ENCODE measurements around the gene UBAP1L.

Gene UBAP1L

DNA sequence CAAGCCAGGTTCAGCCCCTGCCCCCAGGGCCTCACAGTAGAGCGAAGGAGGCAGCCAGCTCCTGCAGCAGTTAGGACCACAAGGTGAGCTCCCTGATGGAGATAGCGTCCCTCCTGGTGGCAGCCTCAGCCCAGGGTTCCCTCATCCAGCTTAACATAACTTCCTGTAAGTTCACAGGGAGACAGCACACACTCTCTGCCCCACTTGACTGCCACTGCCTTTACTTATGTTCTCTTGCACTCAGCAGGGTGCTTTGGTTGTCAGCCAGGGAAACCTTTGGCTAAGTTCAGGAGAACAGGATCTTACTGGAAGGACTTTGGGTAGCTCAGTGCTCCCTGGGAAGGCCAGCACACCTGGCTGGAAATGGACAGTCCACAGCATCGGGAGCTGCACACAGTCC, 27.6 kb downstream of the UBAP1L start:
- H3K9me3 ChIP-seq = no peaks in the 10 kb centered on the region
- no peaks in the 10 kb centered on the region for H3K36me3 ChIP-seq
- TF ChIP-seq, protein P1, sequence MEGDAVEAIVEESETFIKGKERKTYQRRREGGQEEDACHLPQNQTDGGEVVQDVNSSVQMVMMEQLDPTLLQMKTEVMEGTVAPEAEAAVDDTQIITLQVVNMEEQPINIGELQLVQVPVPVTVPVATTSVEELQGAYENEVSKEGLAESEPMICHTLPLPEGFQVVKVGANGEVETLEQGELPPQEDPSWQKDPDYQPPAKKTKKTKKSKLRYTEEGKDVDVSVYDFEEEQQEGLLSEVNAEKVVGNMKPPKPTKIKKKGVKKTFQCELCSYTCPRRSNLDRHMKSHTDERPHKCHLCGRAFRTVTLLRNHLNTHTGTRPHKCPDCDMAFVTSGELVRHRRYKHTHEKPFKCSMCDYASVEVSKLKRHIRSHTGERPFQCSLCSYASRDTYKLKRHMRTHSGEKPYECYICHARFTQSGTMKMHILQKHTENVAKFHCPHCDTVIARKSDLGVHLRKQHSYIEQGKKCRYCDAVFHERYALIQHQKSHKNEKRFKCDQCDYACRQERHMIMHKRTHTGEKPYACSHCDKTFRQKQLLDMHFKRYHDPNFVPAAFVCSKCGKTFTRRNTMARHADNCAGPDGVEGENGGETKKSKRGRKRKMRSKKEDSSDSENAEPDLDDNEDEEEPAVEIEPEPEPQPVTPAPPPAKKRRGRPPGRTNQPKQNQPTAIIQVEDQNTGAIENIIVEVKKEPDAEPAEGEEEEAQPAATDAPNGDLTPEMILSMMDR (IDR thresholded peaks at IDR 0.05) = no peak
- no peak overlapping the region for H3K4me3 ChIP-seq (ENCODE audit: low read depth in 1 of 2, low read length in 1 of 2)
- no peak overlapping the region for H3K27ac ChIP-seq
- no peaks in the 10 kb centered on the region for H3K4me1 ChIP-seq (ENCODE audit: control insufficient read depth in 1 of 2, insufficient read depth in 1 of 2, low read depth in 1 of 2, low read length in 1 of 2)
- peaks cover 34% of the 10 kb centered on the region for H3K27me3 ChIP-seq

DNA sequence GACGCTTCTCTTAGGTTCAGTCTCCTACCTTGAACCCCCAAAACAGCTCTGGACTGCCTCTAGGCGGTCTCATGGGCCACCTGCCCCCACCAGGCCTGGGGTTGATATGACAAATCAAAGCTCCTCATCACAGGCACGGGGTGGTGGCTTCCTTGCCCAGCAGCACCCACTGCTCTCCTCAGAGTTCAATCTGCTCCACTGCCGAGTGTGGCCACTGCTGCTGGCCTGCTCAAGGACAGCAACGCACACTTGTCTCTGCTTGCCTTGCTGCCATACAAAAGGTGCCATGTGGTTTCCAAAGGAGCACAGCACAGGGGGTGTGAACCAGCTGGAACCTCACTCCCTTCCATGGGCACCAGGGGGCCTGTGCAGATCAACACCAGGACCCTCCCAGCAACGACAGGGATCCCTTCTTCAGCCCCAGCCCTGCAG, 28.3 kb downstream of the UBAP1L start:
- Histone ChIP-seq H3K27me3 (peaks cover 41% of the 10 kb centered on the region), H3K36me3 (no peaks in the 10 kb centered on the region), H3K4me3 (ENCODE audit: low read depth in 1 of 2, low read length in 1 of 2) (no peak overlapping the region), H3K9me3 (no peaks in the 10 kb centered on the region), H3K27ac (no peak overlapping the region), H3K4me1 (ENCODE audit: control insufficient read depth in 1 of 2, insufficient read depth in 1 of 2, low read depth in 1 of 2, low read length in 1 of 2) (no peaks in the 10 kb centered on the region)
- TF ChIP-seq, protein P1 (IDR thresholded peaks at IDR 0.05) = no peak

DNA sequence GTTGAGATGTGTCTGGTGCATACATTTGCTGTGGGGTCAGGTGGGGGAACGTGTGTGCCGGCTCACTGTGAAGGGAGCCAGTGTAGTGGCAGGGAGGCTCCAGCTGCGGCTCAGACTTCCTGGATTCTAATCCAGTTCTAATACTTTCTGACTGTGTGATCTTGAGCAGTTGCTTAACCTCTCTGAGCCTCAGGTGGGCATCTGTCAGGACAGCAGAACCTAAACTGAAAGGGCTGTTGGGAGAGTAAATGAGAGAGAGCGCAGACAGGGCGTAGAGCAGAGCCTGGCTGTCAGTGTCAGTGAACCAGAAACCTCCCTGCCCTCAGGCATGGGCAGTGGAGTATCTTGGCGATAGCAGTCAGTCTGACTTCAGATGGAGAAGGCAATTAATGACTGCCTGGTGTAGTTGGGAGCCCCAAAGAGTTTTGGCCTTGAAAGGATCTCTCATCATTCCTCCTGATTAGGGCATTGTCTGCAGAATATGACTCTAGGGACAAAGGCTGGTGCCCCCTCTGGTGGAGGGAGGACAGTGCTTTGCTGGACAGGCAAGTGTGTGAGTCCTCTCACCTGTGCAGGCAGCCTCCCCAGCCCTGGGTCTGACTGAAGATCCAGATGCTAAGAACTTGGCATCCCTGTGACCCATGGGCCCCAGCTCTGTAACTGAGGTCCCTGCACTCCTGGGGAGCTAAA, 28.9 kb downstream of the UBAP1L start:
- H3K4me1 ChIP-seq (ENCODE audit: control insufficient read depth in 1 of 2, insufficient read depth in 1 of 2, low read depth in 1 of 2, low read length in 1 of 2) = no peaks in the 10 kb centered on the region
- TF ChIP-seq, protein P1 (IDR thresholded peaks at IDR 0.05) = no peak
- H3K27ac ChIP-seq = no peak overlapping the region
- peaks cover 47% of the 10 kb centered on the region for H3K27me3 ChIP-seq
- H3K4me3 ChIP-seq (ENCODE audit: low read depth in 1 of 2, low read length in 1 of 2) = no peak overlapping the region
- no peaks in the 10 kb centered on the region for H3K9me3 ChIP-seq
- no peaks in the 10 kb centered on the region for H3K36me3 ChIP-seq

DNA sequence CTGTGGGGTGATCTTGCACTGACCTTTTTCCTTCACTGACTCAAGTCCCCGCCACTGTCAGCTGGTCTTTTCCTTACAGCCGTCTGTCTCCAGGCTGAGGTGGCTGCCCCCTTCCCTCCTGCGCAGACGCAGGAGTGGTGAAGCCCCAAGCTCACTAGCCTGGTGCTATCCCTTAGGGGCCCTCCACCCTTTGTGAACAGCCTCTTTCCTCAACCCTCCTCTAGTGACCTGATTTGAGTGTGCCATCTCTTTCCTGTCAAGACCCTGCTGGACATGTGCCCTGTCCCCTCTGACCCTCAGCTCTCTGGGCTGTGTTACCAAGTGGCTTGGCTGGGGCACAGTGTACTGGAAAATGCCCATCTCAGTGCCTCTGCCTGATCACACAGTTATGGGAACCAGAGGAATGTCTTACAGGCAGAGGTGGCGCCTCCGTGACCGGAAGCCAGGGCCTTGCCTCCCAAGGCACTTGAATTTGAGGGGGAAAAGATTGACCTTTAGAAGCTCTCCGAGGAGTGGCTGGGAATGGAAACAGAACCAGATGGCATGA, 29.7 kb downstream of the UBAP1L start:
- H3K27ac ChIP-seq = no peak overlapping the region
- TF ChIP-seq, protein P1 (IDR thresholded peaks at IDR 0.05) = no peak

DNA sequence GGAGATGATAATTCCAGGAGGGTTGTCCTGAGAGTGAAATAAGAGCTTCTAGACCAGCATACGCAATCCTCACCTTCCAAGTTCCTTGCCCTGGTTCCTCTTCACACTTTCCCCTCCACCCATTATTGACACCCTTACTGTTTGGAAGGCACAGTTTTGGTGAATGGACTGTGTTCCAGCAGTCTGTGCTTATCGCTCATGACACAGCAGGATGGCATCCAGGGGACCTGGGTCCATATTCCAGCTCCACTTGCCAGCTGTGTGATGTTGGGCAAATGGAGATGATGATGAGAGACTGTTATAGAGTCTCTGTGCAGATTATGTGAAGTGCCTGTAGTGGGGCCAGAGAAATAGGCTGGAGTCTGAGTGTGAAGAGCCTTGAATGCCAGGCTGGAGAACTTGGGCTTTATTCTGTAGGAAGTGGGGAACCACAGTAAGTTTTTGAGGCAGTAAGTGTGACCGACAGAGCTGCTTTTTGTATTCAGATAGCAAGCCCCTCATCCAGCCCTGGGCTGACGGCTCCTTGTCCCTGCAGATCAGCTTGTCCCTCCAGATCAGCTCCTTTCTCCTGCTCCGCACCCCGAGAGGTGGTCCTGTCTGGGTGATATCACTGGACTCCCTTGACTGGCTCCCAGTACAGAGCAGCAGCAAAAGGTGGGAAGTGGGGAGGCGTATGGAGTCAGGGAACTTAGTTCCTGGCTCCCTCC, 30.3 kb downstream of the UBAP1L start:
- Histone ChIP-seq H3K9me3 (no peaks in the 10 kb centered on the region), H3K36me3 (no peaks in the 10 kb centered on the region), H3K27me3 (peaks cover 62% of the 10 kb centered on the region), H3K27ac (no peak overlapping the region), H3K4me3 (ENCODE audit: low read depth in 1 of 2, low read length in 1 of 2) (no peak overlapping the region), H3K4me1 (ENCODE audit: control insufficient read depth in 1 of 2, insufficient read depth in 1 of 2, low read depth in 1 of 2, low read length in 1 of 2) (no peaks in the 10 kb centered on the region)
- TF ChIP-seq, protein P1 (IDR thresholded peaks at IDR 0.05) = no peak

More for the DNA sequence above, 29.7 kb downstream of the UBAP1L start:
- Histone ChIP-seq H3K27me3 (peaks cover 56% of the 10 kb centered on the region), H3K4me3 (ENCODE audit: low read depth in 1 of 2, low read length in 1 of 2) (no peak overlapping the region), H3K4me1 (ENCODE audit: control insufficient read depth in 1 of 2, insufficient read depth in 1 of 2, low read depth in 1 of 2, low read length in 1 of 2) (no peaks in the 10 kb centered on the region), H3K36me3 (no peaks in the 10 kb centered on the region), H3K9me3 (no peaks in the 10 kb centered on the region)

All from neutrophil (primary cell).